Measurements from ENCODE around the gene COPS9. TPM values are rescaled to one million over a fixed set of nuclear protein-coding genes. Genes with fewer than 3 reads are reported as not detected.

The COPS9 gene
- total RNA-seq, result 204 TPM
- long read RNA-seq, transcript COPS9-205 (3 exons, 418 nt), result major isoform, 48 of 78 reads
- long read RNA-seq, transcript COPS9-204 (2 exons, 619 nt), result minor isoform, 8 of 78 reads
- long read RNA-seq, partial matches to known transcripts, result 0 of 78 reads
- long read RNA-seq, other reads (novel, unspliced or antisense), result 21 of 78 reads

DNA sequence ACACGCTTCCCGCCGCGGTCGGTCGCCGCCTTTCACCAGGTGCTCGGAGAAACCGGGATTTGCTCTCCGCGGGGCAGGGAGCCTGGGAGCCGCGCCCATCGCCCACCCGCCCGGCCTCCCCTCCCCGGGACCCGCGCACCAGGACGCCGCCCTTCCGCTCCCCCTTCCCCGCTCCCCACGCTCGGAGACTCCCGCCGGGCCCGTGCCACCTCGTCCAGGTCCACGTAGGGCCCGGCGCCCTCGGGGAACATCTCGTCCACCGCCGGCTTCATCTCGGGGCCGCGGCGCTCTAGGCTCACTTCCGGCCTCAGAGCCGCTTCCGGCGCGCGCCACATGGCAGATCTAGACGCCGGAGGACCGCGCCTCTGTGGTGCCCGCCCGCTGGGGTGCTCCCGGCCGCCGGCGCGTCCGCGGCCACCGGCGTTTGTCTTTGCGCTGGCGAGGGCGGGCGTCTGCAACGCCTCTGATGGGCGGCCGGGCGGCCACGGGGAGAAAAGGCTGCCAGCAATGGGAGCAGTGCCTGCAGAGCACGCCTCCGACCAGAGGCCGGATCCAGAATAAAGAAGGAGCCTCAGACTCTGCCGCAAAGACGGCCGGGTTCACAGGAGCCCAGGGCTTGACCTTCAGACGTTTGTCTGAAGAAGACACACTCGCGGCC is at the start of gene COPS9:
Gene COPS9, minus strand, starts transcription at position 293 of the 658 bp plus-strand sequence. Its CDS starts 21 bp downstream, at position 272.
- intact Hi-C loops (cut with micrococcal nuclease), result no loop called here
- DNase-seq (peak; percentile 95), ATAC-seq (peak; percentile 99)

DNA sequence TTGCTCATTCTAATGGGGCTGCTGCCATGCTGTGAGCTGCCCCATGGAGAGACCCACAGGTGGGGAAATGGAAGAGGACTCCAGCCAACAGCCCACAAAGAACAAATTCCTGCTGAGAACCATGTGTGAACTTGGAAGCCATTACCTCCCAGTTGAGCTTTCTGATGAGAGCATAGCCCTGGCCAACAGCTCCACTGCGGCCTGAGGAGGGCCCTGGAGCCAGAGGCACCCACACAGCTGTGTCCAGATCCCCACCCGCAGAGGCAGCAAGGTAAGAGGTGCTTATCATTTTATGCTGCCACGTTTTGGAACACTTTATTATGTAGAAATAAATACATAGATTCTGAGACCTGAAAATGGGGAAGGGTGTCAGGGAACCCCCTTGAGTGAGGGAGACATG is 48.6 kb upstream of the COPS9 start:
- ATAC-seq, result no peak
- no peak for DNase-seq

DNA sequence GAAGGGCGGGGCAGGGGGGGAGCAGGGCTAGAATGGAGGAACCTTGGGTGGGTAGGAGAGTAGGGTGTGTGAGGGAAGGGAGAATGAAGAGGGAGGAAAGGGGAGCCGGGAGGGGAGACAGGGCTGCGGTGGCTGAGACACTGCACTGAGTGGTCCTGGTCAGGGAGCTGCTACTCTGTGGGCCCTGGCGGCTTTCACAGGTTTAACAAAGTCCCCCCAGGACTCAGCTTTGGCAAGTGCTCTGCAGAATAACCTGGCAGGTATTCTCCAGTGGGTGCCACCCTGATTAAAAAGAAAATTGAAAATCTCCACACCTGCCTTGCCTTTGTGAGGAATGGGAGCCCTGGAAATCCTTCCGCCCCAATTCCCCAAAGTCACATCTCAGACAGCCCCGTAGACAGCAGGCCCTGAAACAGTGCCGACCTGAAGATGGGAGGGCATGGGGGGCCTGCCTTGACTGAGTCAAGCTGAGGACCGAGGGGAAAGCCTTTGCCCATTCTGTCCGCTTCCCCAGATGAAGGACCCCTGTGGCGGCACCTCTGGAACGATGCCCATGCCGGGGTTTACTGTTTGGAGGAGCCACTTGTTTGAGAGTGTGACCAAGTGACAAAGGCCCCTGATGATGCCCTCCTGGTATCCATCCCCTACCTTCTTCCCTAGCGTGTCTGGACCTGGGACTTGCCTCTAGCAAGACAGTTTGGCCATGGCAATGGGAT is 47.9 kb upstream of the COPS9 start:
- DNase-seq (no peak), ATAC-seq (no peak)
- intact Hi-C loops (cut with micrococcal nuclease), result no loop called here

More for the DNA sequence above, 48.6 kb upstream of the COPS9 start:
- intact Hi-C loops (cut with micrococcal nuclease), result no loop called here

DNA sequence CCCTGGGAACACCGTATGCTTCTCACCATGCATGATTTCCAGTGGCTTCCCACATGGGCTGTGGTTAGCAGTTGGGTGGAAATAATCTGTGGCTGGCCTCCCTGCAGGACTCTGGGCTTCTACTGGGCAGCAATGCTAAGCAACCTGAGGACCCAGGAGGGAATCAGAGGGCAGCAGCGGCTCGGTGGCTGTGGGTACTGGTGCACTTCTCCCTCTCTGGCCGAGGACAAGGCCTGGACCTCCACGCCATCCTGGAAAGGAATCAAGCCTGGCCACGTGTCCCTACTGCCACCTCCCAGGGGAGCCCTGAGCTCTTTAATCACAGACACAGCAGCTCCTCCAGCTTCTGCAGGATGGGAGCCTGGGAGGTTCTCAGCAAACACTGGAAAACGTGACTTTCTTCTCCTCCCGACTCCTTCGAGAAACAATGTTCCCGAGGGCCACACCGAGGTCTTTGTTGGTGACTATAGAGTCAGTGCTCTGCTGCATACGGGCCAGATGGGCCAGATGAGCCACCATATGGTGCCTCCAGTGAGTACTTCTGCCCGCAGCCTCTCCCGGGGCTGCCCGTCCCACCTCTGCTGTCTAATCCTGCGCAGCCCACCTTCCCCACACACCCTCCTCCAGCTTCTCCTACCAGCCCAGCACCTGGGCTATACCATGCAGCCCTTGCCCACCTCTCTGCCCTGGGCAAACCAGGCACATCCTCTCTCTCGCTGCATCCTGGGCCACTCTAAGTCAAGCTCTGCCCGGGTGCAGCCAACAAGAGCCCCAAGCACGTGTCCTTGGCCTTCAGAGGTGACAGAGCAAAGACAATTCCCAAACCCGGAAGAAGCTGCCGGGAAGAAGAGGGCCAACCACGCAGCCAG is 47.1 kb upstream of the COPS9 start:
- intact Hi-C loops (cut with micrococcal nuclease), result no loop called here
- DNase-seq (no peak), ATAC-seq (no peak)

DNA sequence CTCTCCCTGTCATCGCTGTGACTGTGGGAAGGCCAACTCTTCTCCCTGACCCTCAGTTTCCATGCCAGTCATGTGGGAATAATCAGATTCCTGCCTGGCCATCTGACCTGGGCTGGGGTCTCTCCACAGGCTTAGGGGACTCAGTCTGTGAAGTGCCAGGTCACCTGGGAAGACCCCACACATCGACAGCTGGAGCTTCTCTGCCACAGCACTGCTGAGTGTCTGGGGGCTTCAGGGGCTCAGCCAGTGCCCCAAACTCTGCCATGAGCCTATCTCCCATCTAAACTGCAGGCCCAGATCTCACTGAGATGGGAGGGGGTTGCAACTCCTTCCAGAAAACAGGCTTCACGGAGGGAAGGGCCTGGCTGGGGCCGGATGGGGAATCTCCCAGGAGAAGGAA is 46.4 kb upstream of the COPS9 start:
- intact Hi-C loops (cut with micrococcal nuclease), result no loop called here
- DNase-seq, result no peak
- no peak for ATAC-seq

DNA sequence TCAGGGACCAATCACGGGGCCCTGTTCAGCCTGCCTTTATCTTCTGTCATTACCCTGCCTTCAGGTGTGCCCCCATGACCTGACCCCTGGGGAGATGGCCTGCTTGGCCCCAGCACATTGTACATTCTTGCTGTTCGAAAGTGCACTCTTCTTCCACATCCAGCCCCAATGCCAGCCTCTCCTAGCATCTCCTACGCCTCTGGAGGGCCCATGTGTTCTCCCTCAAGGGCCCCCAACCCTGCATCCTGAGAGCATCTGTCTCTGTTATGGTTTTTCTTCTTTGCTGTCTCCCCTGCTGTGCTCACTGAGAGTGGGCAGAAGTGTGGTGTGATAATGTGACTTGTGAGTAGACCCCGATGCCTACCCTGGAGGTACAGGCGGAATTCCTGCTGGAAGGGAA is 45.9 kb upstream of the COPS9 start:
- no peak for DNase-seq
- ATAC-seq, result no peak
- intact Hi-C loops (cut with micrococcal nuclease), result no loop called here

DNA sequence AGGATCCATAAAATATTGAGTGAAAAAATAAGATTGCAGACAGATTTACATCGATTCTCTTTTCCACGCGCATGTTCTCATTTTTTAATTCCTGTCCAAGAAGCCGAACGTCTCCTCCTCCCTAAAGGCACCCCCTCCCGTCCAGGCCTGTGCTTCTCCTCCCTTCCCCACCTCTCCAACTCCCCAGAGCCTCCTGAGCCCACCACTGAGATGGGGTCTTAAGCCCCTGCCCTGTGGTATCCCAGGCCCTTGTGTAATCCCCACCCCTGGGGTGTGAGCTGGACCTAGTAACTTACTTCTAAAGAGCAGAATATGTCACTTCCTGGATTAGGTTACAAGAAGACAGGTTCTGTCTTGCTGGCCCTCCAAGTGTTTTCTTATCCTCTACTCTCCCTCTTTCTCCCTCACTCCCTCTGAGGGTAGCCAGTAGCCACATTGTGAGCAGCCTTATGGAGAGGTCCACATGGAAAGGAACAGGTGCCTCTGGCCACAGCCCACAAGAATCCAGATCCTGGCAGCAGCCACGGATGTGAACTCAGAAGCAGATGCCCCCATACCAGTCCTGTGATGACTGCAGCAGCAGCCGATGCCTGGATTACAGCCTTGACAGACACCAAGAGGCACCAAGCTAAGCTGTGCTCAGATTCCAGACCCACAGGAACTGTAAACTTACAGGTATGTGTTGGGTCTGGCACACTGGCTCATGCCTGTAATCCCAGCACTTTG is 44.0 kb upstream of the COPS9 start:
- intact Hi-C loops (cut with micrococcal nuclease), result no loop called here
- ATAC-seq (no peak), DNase-seq (no peak)

DNA sequence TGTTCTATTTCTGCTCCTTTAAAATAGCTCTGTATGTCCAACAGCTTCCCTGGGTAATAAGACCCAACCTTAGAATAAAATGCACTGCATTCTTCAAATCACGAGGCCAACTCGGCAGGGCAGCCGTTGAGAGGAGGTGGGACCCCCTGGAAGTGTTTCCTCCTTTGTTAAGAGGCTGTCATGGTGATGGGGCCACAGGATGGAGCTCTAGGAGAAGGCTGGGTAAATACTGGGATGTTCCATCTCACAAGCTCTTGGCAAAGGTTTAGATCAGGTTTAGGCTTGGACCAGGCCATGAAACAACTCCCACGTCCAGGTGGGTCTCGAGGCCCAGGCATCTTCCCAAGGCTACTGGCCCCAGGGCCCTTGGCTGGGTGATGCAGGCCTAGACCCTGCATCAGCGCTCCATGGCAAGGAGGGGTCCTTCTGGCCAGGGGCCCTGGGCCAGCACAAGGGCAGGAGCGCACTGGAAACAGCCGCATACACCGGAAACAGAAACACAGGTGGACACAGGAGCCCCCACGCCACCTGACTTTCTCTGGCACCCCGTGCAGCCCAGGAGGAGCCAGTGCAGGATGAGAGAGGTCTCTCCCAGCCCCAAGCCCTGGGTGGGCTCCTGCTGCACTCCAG is 43.2 kb upstream of the COPS9 start:
- ATAC-seq, result no peak

DNA sequence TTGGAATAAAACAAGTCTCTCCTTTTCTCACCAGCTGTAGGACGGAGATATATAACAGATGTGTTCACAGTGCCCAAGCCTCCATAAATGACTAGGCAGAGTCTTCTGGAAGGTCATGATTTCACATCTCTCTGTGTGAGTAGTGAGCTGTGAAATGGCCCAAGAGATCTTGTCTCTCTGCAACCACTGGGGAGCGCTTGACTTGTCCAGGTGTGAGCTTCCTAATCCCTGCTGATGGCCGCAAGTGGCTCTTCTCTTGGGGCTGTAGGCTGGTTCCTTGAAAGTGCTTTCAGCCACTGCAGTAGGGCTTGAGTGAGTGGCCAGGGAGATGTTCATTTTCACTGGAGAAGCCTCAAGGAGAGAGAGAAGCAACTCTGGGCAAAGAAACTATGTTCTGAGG is 42.5 kb upstream of the COPS9 start:
- DNase-seq, result no peak
- no peak for ATAC-seq
- intact Hi-C loops (cut with micrococcal nuclease), result no loop called here

More for the DNA sequence above, 43.2 kb upstream of the COPS9 start:
- peak; percentile 10 for DNase-seq
- intact Hi-C loops (cut with micrococcal nuclease), result no loop called here

DNA sequence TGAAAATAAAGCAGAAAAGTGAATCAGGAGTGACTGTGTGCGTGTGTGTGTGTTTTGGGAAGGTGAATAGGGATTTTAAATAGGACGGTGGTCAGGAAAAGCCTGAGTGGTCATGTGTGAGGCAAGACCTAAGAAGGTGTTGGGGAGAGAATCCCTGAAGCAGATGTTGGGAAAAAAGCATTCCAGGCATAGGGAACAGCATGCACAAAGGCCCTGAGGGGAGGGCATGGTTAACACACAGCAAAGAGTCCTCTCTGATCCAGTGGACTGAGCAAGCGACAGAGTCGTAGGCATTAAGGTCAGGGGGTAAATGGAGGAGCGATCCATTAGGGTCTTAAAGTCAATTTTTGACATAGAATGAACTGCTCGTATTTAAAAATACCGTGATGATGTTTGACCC is 38.4 kb upstream of the COPS9 start:
- no peak for ATAC-seq
- DNase-seq, result no peak
- intact Hi-C loops (cut with micrococcal nuclease), result no loop called here

DNA sequence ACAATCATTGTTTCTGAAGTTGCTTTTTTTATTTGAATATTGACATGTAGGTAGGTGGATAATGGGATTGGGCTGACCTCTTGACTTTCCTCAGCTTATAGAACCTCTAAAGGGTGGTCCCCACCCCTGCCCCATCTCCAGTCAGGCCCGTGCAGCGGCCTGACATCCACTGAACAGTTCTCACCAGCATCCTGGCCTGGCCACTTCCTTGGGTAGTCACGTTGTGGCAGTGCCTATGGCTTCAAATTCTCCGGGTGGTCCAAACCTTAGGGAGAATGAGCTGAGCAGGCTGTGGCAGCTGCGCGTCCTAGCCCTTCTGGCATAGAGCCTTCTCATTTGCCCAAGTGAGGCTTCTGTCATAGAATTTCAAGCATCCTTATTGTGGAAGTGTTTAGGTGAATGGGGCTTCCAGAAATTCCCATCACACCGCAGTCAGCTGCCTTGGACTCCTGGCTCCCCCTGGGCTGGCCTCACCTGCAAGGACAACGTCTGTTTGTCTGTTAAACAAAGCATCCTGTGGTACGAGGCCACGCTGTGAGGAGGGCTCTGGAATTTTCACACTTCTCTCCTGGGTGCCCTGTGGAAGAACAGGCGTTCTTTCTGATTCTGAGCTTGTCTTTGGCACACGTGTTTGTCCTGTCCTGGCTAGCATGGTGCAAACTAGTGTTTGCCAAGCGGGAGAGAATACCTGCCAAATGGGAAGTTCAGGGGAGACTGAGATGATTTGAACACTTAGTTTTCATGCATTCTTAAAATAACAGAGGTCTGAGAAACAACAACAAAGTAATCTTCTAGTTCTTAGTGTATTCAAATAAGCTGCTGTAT is 36.2 kb upstream of the COPS9 start:
- DNase-seq (no peak), ATAC-seq (no peak)
- intact Hi-C loops (cut with micrococcal nuclease), result no loop called here

DNA sequence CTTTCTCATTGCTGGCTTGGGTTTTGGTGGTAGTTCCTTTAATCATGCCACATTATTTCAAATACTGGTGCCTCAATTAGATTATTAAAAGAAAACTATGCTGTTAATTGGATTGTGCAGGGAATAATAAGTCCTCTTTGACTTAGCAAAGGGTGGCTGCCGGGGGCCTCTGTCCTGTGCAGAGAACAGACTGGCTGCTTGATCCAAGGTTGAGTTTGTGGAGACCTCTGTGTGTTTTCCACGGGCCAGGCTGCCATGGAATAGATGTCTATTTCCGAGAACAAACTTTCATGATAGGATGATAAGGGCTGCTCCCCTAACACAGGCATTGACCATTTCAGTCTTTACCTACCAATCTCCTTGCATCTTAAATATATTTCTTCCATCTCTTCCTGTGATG is 34.8 kb upstream of the COPS9 start:
- ATAC-seq, result no peak
- DNase-seq, result no peak
- intact Hi-C loops (cut with micrococcal nuclease), result no loop called here

DNA sequence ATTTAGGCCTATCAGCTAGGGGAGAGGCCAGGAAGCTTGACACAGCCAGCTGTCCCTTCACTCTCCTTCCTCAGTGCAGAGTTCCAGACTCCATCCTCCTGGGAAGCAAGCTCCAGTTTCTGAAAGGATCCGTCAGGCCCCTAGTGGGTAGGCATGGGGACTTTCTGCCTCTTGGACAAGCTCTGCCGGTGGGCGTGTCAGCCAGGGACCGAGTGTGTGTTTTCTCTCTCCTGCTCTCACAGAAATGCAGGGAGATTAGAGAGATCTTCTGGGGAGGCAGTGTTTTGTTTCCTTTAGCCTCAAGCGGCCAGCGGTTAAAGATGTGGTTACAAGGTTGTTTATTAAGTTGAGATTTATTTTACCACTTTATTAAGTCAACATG is 34.2 kb upstream of the COPS9 start:
- no peak for ATAC-seq
- intact Hi-C loops (cut with micrococcal nuclease), result no loop called here
- no peak for DNase-seq

DNA sequence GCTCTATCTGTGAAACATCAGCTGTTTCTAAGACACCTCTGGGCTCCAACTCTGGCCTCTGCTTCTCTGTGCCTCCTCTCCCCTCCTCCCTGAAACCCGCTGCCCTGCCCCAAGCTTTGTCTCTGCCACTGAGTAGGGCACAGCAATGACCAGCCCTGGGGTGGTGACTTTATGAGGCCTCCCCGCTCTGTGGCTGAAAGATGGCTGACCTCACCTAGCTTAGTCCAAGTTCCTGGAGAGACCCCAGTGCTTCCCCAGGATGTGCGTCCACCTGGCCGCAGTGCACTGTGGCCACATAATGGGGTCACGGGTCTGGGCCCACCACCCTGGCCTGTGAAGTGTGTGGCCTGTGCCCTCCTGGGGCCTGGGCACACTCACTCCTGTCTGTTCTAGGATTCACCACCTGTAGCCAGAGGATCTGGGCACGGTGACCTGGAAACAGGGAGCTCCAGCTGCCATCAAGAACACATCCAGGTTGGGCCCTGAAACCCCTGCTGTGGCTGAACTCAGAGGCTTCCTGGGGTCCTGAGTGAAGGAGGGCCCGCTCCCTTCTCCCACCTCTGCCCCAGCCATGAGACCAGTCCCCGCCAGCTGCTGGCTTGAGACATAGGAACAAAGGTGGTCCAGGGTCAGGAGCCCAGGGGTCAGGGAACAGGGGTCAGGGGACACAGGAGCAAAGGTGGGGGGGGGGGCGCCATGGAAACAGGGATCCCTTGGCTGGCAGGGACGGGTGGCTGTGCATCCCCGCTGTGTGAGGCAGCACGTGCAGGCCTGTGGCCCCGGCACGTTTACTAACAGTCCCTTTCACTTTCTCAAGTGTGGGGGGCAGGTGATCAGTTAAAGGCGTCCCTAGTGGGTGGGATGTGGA is 33.6 kb upstream of the COPS9 start:
- intact Hi-C loops (cut with micrococcal nuclease), result no loop called here
- ATAC-seq, result no peak
- DNase-seq, result peak; percentile 13

DNA sequence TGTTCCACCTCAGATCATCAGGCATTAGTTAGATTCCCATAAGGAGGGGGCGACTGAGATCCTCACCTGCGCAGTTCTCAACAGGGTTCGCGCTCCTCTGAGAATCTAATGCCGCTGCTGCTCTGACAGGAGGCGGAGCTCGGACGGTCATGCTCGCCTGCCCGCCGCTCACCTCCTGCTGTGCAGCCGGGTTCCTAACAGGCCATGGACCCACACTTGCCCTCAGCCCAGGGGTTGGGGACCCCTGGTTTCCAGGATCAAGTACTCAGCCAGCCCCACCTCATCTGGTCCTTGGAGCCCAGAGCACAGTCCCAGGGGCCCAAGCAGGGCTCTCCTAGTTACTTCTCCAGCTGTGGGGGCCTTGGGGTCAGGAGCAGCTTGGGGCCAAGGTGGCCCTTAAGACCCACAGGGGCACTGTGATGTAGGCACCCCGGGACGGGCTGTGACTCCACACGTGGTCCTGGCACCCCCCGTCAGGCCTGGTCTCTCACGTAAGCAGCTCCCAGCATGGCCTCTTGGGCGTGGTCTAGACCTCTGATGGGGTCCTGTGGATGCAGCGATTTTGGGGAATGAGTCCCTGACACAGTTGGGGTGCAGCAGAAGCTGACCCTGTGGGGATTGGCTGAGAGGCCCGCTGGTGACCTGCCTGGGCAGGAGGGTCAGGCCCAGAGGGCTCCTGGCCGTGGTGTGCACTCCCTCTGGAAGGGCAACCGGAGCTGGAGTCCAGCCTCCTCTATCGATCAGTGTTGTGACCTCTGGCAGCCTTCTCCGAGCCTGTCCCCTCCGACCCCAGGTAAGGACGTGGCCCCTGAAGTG is 32.6 kb upstream of the COPS9 start:
- no peak for ATAC-seq
- DNase-seq, result no peak

DNA sequence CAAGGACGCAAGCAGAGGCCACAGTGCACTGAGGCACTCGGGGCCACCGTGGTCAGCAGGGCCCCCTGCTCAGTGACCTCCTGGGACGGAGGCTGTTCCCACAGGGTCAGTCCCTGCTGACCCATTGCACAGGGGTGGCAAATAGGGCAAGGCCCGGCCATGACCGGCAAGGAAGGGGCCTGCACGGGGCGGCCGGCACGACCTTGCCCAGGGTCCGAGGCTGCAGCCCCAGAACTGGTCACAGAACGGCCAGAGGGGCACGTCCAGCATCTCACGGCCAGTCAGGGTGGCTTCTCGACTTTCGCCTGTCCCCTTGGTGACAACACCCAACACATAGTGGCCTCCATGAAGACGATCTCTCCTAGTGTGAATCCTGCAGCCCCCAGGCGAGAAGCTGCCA is 31.9 kb upstream of the COPS9 start:
- intact Hi-C loops (cut with micrococcal nuclease), result no loop called here
- peak; percentile 10 for DNase-seq
- no peak for ATAC-seq

More for the DNA sequence above, 32.6 kb upstream of the COPS9 start:
- intact Hi-C loops (cut with micrococcal nuclease), result no loop called here

Data from left ventricle myocardium superior (tissue), 1 donor.